GM19025 (cell line): ENCODE results near the gene KDM8.

Experiments
- ATAC-seq: cut with Tn5 transposase; IDR thresholded peaks from one replicate; pipeline ENCODE4 v1.9.1; 2021; ENCODE audit warnings: mild to moderate bottlenecking, low read depth, moderate library complexity; ENCODE audit not compliant: unreplicated experiment

KDM8 gene

GRCh38 chr16:27203507-27204311 is at the start of gene KDM8:
KDM8 (plus strand) TSS chr16:27203526; CDS start chr16:27210124, 6,598 bp downstream.
- ATAC-seq = peak; percentile 79

- ATAC-seq = no peak
Observed at GRCh38 chr16:27154705-27155521, 48.4 kb upstream of the KDM8 start.

- ATAC-seq = no peak
Observed at GRCh38 chr16:27156579-27156978, 46.7 kb upstream of the KDM8 start.

GRCh38 chr16:27161398-27161797 is 41.9 kb upstream of the KDM8 start:
- ATAC-seq = no peak

GRCh38 chr16:27164352-27164751 is 39.0 kb upstream of the KDM8 start:
- no peak for ATAC-seq

- no peak for ATAC-seq
Observed at GRCh38 chr16:27165576-27165975, 37.8 kb upstream of the KDM8 start.

GRCh38 chr16:27168790-27169189 is 34.5 kb upstream of the KDM8 start:
- ATAC-seq = no peak

GRCh38 chr16:27169511-27170071 is 33.7 kb upstream of the KDM8 start:
- ATAC-seq = no peak

- no peak for ATAC-seq
Observed at GRCh38 chr16:27171584-27171983, 31.7 kb upstream of the KDM8 start.

GRCh38 chr16:27174007-27174406 is 29.3 kb upstream of the KDM8 start:
- no peak for ATAC-seq

- ATAC-seq = no peak
Observed at GRCh38 chr16:27174798-27175197, 28.5 kb upstream of the KDM8 start.

GRCh38 chr16:27175888-27176287 is 27.4 kb upstream of the KDM8 start:
- no peak for ATAC-seq

GRCh38 chr16:27177031-27177774 is 26.1 kb upstream of the KDM8 start:
- no peak for ATAC-seq

GRCh38 chr16:27179500-27180072 is 23.7 kb upstream of the KDM8 start:
- peak; percentile 51 for ATAC-seq

- ATAC-seq = no peak
Observed at GRCh38 chr16:27181019-27181790, 22.1 kb upstream of the KDM8 start.

- ATAC-seq = no peak
Observed at GRCh38 chr16:27182906-27183405, 20.4 kb upstream of the KDM8 start.

GRCh38 chr16:27185776-27186130 is 17.6 kb upstream of the KDM8 start:
- ATAC-seq = no peak

GRCh38 chr16:27188633-27189032 is 14.7 kb upstream of the KDM8 start:
- no peak for ATAC-seq

- no peak for ATAC-seq
Observed at GRCh38 chr16:27189335-27189972, 13.9 kb upstream of the KDM8 start.
